LoVo (cell line): ENCODE results near the gene IPPK.
"Not testable (repeated sequence)": the region's sequence is repeated elsewhere in the genome, so short reads cannot be mapped to it uniquely, and the experiment has no call there.

ENCODE experiments used
- DNase-seq: peaks from one replicate; pipeline ENCODE4 v3.0.0-alpha.2; 2016; ENCODE audit warnings: low spot score

IPPK gene

GRCh38 chr9:92592537-92592936, 77.4 kb downstream of the IPPK start:
- DNase-seq = no peak

GRCh38 chr9:92590377-92590776, 79.6 kb downstream of the IPPK start:
- DNase-seq = no peak

GRCh38 chr9:92589923-92590322, 80.0 kb downstream of the IPPK start:
- DNase-seq = no peak

DNA sequence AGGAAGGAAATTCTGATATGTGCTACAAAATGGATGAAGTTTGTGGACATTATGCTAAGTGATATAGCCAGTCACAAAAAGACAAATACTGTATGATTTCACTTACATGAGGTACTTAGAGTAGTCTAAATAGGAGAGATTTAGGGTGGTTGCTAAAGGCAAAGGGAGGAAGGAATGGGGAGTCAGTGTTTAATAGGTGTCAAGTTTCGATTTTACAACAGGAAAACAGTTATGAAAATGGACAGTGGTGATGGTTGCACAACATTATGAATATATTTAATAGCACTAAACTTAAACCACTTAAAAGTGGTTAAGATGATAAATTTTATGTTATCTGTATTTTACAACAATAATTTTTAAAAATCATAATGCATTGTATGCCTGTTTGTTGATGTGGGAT, 93.8 kb downstream of the IPPK start:
- DNase-seq = no peak

GRCh38 chr9:92573612-92574011, 96.3 kb downstream of the IPPK start:
- not testable (repeated sequence) for DNase-seq

DNA sequence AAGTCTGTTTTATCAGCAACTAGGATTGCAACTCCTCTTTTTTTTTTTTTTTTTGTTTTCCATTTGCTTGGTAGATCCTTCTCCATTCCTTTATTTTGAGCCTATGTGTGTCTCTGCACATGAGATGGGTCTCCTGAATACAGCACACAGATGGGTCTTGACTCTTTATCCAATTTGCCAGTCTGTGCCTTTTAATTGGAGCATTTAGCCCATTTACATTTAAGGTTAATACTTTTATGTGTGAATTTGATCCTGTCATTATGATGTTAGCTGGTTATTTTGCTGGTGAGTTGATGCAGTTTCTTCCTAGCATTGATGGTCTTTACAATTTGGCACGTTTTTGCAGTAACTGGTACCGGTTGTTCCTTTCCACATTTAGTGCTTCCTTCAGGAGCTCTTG, 98.1 kb downstream of the IPPK start:
- not testable (repeated sequence) for DNase-seq

GRCh38 chr9:92564982-92565381, 104.9 kb downstream of the IPPK start:
- no peak for DNase-seq

GRCh38 chr9:92564504-92564903, 105.4 kb downstream of the IPPK start:
- DNase-seq = no peak
